HG03521 (cell line): ENCODE results near the gene APBB1.
"Not testable (repeated sequence)": the region's sequence is repeated elsewhere in the genome, so short reads cannot be mapped to it uniquely, and the experiment has no call there.

Source experiments
- ATAC-seq: cut with Tn5 transposase; IDR thresholded peaks from one replicate; pipeline ENCODE4 v1.9.1; 2021; ENCODE audit warnings: mild to moderate bottlenecking, moderate library complexity; ENCODE audit not compliant: unreplicated experiment

APBB1 gene

DNA sequence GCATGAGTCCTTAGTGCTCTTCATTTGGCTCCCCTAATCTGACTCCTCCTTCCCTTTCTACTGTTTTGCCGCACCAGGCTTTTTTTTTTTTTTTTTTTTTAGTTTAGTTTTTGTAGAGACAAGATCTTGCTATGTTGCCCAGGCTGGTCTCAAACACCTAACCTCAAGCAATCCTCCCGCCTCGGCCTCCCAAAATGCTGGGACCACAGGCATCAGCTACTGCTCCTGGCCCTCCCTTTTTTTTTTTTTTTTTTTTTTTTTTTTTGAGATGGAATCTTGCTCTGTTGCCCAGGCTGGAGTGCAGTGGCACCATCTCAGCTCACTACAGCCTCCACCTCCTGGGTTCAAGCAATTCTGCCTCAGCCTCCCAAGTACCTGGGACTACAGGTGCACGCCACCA is 26.6 kb downstream of the APBB1 start:
- not testable (repeated sequence) for ATAC-seq

DNA sequence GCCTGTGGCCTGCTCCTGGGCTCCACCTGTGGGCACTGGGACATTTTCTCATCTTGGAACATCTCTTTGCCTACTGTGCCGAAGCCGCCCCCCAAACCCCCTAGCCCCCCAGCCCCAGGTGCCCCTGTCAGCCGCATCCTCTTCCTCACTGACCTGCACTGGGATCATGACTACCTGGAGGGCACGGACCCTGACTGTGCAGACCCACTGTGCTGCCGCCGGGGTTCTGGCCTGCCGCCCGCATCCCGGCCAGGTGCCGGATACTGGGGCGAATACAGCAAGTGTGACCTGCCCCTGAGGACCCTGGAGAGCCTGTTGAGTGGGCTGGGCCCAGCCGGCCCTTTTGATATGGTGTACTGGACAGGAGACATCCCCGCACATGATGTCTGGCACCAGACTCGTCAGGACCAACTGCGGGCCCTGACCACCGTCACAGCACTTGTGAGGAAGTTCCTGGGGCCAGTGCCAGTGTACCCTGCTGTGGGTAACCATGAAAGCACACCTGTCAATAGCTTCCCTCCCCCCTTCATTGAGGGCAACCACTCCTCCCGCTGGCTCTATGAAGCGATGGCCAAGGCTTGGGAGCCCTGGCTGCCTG is 27.3 kb downstream of the APBB1 start:
- ATAC-seq: no peak

DNA sequence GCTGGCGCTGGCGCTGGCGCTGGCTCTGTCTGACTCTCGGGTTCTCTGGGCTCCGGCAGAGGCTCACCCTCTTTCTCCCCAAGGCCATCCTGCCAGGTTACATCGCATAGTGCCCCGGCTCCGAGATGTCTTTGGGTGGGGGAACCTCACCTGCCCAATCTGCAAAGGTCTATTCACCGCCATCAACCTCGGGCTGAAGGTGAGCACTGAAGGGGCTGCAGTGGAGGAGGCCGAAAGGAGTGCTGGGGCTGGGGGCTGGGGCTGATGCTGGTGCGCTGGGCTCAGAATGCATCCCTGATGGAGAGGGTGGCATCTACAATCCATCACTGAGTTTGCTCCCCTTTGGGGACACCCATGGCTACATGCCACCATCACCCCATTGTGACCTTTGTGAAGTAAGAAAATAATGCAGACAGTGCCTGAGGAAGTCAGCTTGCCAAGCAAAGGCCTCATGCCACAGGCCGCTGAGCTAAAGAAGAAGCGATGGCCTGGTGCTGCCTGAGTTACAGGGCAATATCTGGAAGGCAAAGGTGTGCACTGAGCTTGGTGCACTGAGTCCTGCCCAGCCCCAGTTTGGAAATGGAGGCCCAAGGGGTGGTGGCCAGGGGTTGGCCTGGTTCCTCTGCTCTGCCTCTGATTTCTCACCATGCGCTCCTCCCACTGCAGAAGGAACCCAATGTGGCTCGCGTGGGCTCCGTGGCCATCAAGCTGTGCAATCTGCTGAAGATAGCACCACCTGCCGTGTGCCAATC is 28.0 kb downstream of the APBB1 start:
- ATAC-seq: no peak

DNA sequence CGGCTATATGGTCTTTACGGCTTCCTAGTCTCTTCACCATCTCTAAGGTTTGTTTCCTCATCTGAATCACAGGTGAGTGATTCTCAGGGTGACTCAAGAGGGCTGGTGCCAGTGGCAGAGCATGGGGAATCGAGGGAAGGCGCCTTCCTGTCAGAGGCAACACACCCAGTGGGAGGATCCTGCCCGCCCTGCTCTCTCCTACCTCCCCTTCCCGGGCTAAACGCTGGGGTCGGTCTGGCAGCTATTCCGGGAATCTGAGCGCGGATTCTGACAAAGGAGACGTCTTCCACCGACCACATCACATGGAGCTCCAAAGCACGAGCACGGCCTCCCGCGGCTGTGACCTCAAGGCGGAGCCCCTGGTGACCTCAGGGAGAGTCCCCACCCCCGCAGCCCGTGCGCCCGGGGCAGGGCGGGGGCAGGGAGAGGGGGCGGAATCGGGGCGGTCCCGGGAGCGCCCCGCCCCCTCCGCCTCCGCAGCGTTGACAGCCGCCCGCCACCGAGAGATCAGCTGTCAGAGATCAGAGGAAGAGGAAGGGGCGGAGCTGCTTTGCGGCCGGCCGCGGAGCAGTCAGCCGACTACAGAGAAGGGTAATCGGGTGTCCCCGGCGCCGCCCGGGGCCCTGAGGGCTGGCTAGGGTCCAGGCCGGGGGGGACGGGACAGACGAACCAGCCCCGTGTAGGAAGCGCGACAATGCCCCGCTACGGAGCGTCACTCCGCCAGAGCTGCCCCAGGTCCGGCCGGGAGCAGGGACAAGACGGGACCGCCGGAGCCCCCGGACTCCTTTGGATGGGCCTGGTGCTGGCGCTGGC is 28.8 kb downstream of the APBB1 start, which contains the start of gene SMPD1:
Gene SMPD1, plus strand, starts transcription at position 570 of the 813 bp plus-strand sequence. Its CDS starts 125 bp downstream, at position 695.
- peak; percentile 96 for ATAC-seq

DNA sequence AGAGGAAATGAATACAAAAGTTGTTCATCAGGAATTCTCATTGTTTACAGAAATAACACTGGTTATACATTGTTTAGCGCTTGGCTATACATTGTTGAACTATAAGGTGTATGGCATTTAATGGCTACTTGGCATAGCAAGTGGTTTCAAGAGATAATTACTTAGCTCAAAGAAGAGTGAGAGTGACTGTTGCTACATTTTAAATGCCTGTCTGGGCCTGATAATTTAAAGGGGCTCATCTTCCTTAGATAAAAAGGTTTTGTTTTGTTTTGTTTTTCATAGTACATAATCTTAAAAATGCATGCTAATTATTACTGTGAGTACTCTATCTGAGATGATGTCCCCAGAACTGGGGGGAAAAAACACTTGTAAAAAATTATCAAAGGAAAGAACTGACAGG is 30.1 kb downstream of the APBB1 start:
- ATAC-seq: no peak

DNA sequence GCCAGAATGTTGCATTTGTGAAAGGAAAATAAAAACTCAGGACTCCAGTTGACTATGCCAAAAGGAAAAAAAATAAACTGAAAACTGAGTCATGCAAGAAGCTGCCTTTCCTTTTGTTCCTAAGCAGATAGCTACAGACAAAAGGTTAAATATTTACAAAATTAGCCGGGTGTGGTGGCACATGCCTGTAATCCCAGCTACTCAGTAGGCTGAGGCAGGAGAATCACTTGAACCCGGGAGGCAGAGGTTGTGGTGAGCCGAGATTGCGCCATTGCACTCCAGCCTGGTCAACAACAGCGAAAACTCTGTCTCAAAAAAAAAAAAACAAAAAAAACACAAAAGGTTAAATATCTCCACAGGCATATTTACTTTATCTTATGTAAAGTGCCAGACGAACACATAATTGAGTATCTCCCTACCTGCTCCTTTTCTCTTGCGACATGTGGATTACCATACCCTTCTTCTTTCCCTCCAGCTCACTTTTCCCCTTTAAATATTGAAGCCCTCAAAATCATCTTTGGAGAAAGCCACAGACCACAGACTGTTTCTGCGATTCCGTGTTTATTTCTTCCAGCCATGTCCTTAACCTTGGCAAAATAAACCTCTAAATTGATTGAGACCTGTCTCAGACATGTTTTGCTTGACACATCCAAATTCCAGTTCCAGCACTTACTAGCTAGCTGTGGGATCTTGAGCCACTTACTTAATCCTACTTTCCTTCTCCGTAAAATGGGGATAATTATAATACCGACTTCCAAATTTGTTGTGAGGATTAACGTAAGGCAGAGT is 30.9 kb downstream of the APBB1 start:
- ATAC-seq: no peak

DNA sequence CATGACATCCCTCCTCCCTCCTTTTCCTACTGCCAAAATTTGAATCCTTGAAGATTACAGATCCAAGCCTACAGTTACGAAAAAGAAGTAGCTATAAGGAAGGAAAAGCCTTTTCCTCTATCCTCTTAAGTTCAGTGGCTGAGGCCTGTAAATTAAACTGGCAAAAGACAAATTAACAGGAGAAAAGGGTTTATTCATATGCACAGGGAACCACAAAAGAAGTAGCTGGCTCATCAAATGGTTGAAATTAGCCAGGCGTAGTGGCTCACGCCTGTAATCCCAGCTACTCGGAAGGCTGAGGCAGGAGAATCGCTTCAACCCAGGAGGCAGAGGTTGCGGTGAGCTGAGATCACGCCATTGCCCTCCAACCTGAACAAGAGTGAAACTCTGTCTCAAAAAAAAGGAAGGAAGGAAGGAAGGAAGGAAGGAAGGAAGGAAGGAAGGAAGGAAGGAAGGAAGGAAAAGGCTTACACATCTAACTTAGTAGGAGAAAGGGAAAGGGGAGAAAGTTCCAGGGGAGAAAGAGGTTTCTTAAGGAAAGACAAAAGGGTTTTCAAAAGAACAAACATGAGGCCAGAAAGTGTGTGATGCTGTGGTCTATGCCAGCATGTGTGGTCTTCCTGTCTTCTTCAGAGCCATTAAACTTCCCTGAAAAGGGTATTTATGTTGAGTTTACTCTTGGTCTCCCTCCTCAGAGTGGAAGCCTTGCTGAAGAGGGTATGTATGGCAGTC is 33.7 kb downstream of the APBB1 start:
- ATAC-seq: no peak

DNA sequence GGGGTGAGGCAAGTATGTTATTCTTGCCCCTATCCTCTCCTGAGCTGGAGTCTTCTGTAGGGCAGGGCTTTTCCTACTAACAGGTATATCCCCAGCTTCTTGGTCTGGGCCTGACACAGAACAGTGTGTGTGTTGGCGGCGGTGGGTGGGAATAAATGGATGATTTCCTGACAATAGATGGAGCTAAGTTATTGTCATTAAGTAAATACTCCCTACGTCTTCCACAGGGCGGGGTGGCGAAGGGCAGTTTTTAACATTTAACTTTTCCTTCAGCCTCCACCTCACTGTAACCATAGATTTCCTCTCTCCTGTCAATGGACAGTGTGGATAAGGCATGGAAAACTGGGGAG is 40.3 kb downstream of the APBB1 start:
- no peak for ATAC-seq

DNA sequence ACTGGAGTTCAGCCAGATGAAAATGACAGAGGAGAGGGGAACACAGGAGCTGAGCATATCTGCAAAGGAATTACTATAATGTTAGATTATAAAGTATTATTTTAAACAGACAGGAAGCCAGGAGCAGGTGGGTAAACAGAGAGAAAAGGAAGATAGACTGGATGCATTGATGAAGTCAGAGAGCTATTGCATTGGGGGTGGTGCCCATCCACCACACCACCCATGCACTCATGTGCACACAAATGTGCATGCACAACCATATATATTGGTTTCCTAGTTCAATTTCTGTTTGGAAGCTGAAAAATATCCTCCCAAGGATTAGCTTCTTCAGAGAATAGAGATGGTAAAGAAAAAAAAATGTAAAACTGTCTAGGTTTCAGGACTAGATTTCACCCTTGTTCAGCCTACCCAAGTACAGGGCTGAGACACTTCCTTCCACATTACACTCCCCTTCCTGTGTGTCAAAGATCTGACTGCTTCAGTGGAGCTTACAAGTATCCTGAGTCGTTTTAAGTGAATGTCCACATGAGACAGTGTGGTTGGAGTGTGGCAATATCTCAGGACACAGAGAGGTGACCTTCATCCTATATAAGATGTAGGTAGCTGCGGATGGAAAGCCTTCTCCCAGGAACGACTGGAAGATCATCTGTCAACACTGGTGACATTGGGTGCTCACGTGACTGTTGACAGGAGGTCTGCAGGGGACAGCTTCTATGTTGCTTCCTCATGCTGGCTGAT is 40.8 kb downstream of the APBB1 start:
- no peak for ATAC-seq

DNA sequence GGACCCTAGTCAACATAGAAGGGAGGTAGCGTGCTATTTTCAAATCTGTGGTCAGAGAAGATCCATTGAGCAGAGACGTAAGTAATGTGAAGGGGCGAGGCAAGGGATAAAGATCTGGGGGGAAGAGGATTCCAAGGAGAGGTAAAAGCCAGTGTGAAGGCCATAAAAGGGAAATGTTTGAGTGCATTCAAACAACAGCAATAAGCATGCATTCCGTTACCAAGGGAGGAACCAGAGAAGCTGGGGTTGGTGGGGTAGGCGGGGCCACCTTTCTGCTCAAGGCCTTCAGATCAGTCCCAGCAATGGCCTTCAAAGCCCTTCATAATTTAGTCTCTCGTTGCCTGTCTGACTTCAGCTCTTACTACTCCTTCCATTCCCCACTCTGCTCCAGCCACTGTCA is 47.1 kb downstream of the APBB1 start:
- ATAC-seq: no peak

DNA sequence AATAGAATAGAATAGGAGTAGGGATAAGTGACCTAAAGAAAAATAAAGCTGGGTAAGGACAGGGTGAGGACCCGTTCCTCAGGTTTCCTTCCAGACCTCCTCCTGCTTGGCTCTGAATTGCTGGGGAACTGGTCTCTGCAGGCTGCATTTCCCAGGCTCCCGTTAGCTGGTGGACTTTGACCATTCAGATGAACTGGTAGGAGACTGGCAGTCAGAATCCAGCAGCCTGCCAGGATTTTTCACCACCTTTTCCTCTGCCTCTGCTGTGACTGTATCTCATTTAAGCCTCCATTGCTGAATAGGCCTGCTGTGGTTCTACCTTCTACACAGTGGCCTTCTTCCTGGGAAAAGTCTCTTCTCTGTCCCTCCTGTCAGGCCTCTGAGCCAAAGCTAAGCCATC is 53.2 kb downstream of the APBB1 start:
- ATAC-seq: no peak

DNA sequence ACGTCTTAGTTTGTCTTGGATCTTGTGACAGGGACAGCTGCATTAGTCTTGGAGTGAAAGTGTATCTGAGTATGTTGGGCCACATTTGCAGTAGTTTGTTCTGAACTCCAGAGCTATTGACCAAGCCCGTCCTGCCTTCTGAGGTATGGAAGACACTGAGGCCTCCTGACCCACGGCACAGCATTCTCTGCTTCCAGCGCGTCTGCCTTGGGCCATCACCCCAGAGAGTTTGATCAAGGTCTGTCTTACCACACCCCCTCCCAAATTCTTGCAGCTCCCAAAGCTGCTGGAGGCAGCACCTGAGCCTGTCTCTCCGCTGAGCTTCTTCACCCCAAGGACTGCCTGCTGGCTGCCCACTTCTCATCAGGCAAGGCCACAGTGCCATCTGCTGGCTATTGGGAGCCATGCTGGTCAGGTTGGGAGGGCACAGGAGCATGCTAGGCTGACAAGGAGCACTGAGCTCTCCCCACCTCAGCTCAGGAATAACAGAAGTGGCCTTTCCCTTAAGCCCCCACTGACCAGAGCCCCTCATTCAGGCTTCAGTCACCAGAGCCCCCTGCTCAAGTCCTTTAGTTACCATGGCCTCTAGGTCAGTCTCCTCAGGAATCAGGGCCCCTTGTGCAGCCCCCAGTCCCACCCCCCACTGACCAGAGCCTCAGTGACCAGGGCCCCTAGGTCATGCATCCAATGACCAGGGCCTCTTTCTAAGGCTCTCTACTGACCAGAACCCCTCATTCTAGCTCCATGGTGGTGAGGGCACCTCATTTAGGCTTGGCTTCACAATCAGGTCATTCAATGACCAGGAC is 55.8 kb downstream of the APBB1 start:
- peak; percentile 91 for ATAC-seq

DNA sequence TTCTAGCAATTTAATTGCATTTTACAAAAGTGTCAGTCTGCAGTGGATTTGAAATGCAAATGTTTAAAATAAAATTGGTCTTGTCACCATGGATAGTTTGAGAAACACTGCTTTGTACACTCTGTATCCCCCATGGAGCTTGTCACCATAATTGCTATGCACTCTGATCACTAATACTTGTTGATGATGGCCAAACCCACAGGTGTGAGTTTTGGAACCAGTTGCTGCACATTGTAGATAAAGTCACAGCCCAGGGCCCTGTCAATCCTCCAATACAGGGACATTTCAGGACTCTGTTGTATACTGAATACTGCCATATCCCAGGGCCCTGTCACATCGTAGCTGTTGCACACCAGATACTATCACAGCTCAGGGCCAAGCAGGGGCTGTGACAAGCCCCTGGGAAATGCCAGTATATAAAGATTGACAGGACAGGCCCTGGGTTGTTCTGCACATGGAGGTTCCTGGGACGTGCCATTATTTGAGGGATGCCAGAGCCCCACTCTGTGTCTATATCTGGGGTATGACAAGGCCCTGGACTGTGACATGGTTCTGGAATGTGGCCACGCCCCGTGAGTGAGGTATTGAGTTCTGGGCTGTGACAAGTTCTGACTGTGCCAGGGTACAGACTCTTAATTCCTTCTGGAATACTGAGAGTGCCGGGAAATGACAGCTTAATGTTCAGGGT is 56.6 kb downstream of the APBB1 start:
- ATAC-seq: no peak

DNA sequence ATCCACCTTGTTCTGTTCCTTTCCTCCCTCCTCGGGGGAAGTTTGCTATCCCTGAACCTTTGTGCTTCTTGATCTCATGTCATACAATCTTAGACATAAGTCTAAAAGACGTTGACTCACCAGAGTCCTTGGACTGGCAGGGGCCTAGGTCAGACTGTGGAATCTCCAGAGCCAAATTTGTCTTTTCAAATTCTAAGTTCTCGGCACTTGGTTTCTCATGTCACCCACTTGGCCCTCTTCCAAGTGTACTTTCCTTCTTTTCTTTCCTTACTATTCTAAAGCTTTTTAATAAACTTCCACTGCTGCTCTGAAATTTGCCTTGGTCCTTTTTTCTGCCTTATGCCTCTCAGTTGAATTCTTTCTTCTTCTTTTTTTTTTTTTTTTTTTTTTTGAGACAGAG is 58.7 kb downstream of the APBB1 start:
- no peak for ATAC-seq

DNA sequence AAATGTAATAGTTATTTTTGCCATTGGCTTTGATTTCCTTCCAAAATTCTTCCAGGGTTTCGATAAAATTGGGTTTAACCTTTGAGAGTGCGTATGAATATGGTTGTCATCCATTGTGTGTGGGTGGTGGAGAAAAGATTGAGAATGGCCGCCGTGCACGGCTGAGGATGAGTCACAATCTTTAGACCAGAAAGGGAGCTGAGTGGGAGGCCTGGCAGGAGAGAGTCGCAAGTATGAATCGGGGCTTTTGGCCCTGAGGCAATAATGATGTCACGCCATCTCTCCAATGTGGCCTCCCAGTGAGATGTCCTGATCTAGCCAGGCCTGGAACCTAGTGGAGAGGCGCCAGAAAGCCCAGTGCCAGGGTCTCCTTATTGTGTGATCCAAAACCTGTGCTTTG is 61.7 kb downstream of the APBB1 start:
- no peak for ATAC-seq

DNA sequence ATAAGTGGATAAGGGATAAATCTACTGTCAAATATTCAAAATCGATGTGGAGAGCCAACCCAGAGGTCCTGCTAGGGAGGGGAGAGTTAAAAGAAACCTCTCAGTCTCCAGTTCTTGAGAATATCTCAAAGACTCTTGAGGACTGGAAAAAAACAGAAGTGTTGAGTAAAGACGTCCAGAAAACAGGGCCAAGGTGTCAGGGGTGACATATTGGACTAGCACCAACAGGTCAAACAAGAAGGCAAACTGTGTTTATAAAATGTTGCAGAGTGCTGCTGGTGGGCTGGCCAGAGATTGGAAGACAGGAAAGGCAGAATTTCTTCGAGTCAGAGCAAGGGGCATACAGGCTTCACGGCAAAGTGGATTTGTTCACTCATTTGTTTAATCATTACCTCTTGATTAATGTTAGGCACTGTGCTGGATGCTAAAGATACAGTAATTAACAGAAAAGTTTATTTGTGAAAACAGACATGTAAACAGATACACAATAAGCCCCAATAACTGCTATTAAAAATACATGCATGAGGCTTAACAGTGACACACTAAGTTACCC is 62.3 kb downstream of the APBB1 start:
- no peak for ATAC-seq

DNA sequence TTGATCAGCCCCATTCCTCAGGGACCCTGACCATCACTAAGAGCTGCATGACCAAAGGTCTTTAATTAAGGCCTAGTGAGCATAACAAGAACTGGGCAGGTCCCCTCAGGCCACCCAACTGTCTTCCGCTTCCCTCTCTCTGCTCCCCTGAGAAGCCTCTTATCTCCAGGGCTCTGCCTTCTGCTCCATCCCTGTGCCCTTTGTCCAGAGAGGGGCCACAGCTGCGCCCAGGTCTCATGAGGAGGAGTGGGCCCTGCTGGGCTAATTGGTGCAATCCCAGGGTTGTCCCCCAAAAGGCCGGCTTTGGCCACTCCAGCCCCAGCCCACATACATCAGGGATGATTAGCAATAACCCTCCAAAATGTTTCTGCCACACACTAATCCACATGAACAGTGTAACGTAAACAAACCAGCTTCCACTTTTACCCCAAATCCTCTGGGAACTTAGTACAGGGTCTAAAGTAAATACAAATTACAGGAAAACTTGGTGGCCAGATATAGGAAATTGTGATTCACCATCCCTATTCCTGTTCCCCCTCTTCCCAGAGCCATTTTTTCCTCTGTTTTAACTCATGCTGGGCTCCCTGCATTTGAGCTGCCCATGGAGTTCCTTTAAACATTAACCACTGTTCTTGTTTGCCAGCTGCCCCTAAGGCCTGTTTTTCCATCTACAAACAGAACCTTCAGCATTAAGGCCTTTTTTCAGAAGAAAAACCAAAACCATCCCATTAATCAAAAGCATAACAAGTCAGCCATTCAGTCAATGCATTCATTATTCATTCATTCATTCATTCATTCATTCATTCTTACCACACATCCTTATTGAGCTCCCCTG is 64.0 kb downstream of the APBB1 start:
- no peak for ATAC-seq
